Small intestine (tissue), 7 donors: ENCODE results near the gene SRMS. TPM values are rescaled to one million over a fixed set of nuclear protein-coding genes. Genes with fewer than 3 reads are reported as not detected.
"Not testable (repeated sequence)": the region's sequence is repeated elsewhere in the genome, so short reads cannot be mapped to it uniquely, and the experiment has no call there.

Experiments
- DNase-seq, 2 donors: peaks; one replicate each; pipeline versions ENCODE4 v3.0.0 to v3.0.0-alpha.2; 2013
- FAIRE-seq: peaks from 2 replicates; lab custom pipeline; 2012; peaks lifted over from hg19 to GRCh38; lab: Jason Lieb, UNC
- H3K27ac ChIP-seq, 3 donors: one replicate each; pipeline ENCODE4 v1.5.1; 2013; ENCODE audit warnings: low read length in 2 of 3, mild to moderate bottlenecking in 2 of 3, control low read depth in 1 of 3, inconsistent platforms in 1 of 3, low read depth in 1 of 3, moderate library complexity in 1 of 3
- H3K27me3 ChIP-seq, 3 donors: one replicate each; pipeline ENCODE4 v1.6.1; 2013; ENCODE audit warnings: low read length in 3 of 3, inconsistent platforms in 1 of 3; ENCODE audit not compliant: control insufficient read depth in 3 of 3, insufficient read depth in 3 of 3
- H3K36me3 ChIP-seq, 3 donors: one replicate each; pipeline ENCODE4 v1.6.1; 2013; ENCODE audit warnings: low read length in 3 of 3, inconsistent platforms in 1 of 3, low read depth in 1 of 3, mild to moderate bottlenecking in 1 of 3, moderate library complexity in 1 of 3; ENCODE audit not compliant: control insufficient read depth in 3 of 3, insufficient read depth in 2 of 3
- H3K4me1 ChIP-seq, 3 donors: one replicate each; pipeline ENCODE4 v1.6.1; 2013; ENCODE audit warnings: low read length in 2 of 3, inconsistent platforms in 1 of 3, low read depth in 1 of 3, mild to moderate bottlenecking in 1 of 3, moderate library complexity in 1 of 3; ENCODE audit not compliant: control insufficient read depth in 3 of 3, insufficient read depth in 2 of 3
- H3K4me3 ChIP-seq, 3 donors: one replicate each; pipeline ENCODE4 v1.5.1; 2013; ENCODE audit warnings: low read length in 3 of 3, control low read depth in 1 of 3, inconsistent platforms in 1 of 3, low read depth in 1 of 3, mild to moderate bottlenecking in 1 of 3, moderate library complexity in 1 of 3
- H3K9me3 ChIP-seq, 2 donors: one replicate each; pipeline ENCODE4 v1.6.1; 2013; ENCODE audit warnings: low read depth in 1 of 2, low read length in 1 of 2; ENCODE audit not compliant: control insufficient read depth in 2 of 2, insufficient read depth in 1 of 2
- WGBS, 3 donors: extraction: QIAGEN DNeasy Blood & Tissue Kit; methylation state at CpG; one replicate each; pipeline ENCODE4 v1.1.7; 2013; 5-methylcytosine and 5-hydroxymethylcytosine counted together
- polyA plus RNA-seq, 4 donors: library from polyadenylated mRNA; stranded (reverse) in 3 of 4; unstranded in 1 of 4; fragments of 200-250 nt in 3 of 4; fragments of 120-200 nt in 1 of 4; gene quantifications; one replicate each; pipeline versions ENCODE4 v1.2.1 to v1.2.3, GENCODE V29; 2013
- donor health status: healthy with polysubstance abuse.
- donor health status: control.
- donor health status: control.
- donor health status: Bipolar disorder and iron deficiency.
- donor health status: healthy.

SRMS gene
- polyA plus RNA-seq, 4 donors: 0.18 TPM; not detected in 3

GRCh38 chr20:63574156-63574828 lies 26.7 kb upstream of the SRMS start, which contains the start of gene HELZ2:
Gene HELZ2 (minus strand): TSS chr20:63574239. CDS start chr20:63572385, 1,854 bp downstream.
- Histone ChIP-seq H3K27me3 (peaks cover 0 to 9% (median 0%) of the 10 kb centered on the region in 3 donors), H3K36me3 (peaks cover 2 to 14% (median 4%) of the 10 kb centered on the region in 3 donors), H3K9me3 (no peaks in the 10 kb centered on the region), H3K4me1 (peaks cover 0 to 12% (median 3%) of the 10 kb centered on the region in 3 donors), H3K27ac (peak within 1 kb of the TSS; percentile 43 to 80 (median 57)), H3K4me3 (peak within 1 kb of the TSS; percentile 68 to 93 (median 90))
- FAIRE-seq (no peak), DNase-seq (peak; percentile 82 to 88)
- 4 to 6% (median 4%) methylated on average over 33 to 40 of the region's 40 CpGs for WGBS, 3 donors

GRCh38 chr20:63573647-63574131 lies 26.1 kb upstream of the SRMS start:
- H3K27ac ChIP-seq: peak overlapping the region; percentile 43 to 80 (median 57)
- DNase-seq (peak in 1 of 2 donors; percentile 51), FAIRE-seq (no peak)

GRCh38 chr20:63572788-63573646 lies 25.5 kb upstream of the SRMS start:
- H3K4me1 ChIP-seq: peaks cover 0 to 12% (median 3%) of the 10 kb centered on the region in 3 donors
- peak overlapping the region; percentile 3 to 90 (median 68) for H3K4me3 ChIP-seq
- peak overlapping the region in 2 of 3 donors; percentile 43 to 80 for H3K27ac ChIP-seq
- no peaks in the 10 kb centered on the region for H3K9me3 ChIP-seq
- WGBS, 3 donors: 81 to 86% (median 86%) methylated on average over 26 to 34 of the region's 34 CpGs
- FAIRE-seq (no peak), DNase-seq (peak in 1 of 2 donors; percentile 33)
- peaks cover 2 to 16% (median 4%) of the 10 kb centered on the region in 3 donors for H3K36me3 ChIP-seq
- H3K27me3 ChIP-seq: peaks cover 0 to 6% (median 0%) of the 10 kb centered on the region in 3 donors

More at GRCh38 chr20:63573647-63574131, 26.1 kb upstream of the SRMS start:
- H3K4me3 ChIP-seq: peak overlapping the region; percentile 68 to 93 (median 90)
- peaks cover 0 to 6% (median 0%) of the 10 kb centered on the region in 3 donors for H3K27me3 ChIP-seq
- peaks cover 2 to 14% (median 4%) of the 10 kb centered on the region in 3 donors for H3K36me3 ChIP-seq
- H3K9me3 ChIP-seq: no peaks in the 10 kb centered on the region
- H3K4me1 ChIP-seq: peaks cover 0 to 12% (median 3%) of the 10 kb centered on the region in 3 donors
- WGBS, 3 donors: 0 to 2% (median 1%) methylated on average over 15 to 24 of the region's 24 CpGs

GRCh38 chr20:63572071-63572787 lies 24.7 kb upstream of the SRMS start:
- Histone ChIP-seq H3K4me1 (peaks cover 0 to 12% (median 3%) of the 10 kb centered on the region in 3 donors), H3K9me3 (no peaks in the 10 kb centered on the region), H3K36me3 (peaks cover 2 to 19% (median 4%) of the 10 kb centered on the region in 3 donors), H3K27ac (no peak overlapping the region), H3K4me3 (no peak overlapping the region), H3K27me3 (peaks cover 0 to 6% (median 0%) of the 10 kb centered on the region in 3 donors)
- DNase-seq (no peak), FAIRE-seq (no peak)
- WGBS, 3 donors: 89 to 94% (median 92%) methylated on average over 40 to 48 of the region's 48 CpGs

- H3K27me3 ChIP-seq: not testable (repeated sequence)
- WGBS, 3 donors: 54 to 76% (median 70%) methylated on average over 4 to 8 of the region's 11 CpGs
Measured at GRCh38 chr20:63571087-63571478, 23.5 kb upstream of the SRMS start.

GRCh38 chr20:63570281-63571086 lies 22.9 kb upstream of the SRMS start:
- H3K27me3 ChIP-seq: peaks cover 0 to 6% (median 0%) of the 10 kb centered on the region in 3 donors
- H3K4me3 ChIP-seq: no peak overlapping the region

More at GRCh38 chr20:63571087-63571478, 23.5 kb upstream of the SRMS start:
- H3K27ac ChIP-seq, H3K4me3 ChIP-seq, DNase-seq, H3K9me3 ChIP-seq, FAIRE-seq: not testable (repeated sequence)
- peaks cover 2 to 26% (median 4%) of the 10 kb centered on the region in 3 donors for H3K36me3 ChIP-seq
- peaks cover 0 to 12% (median 3%) of the 10 kb centered on the region in 3 donors for H3K4me1 ChIP-seq

More at GRCh38 chr20:63570281-63571086, 22.9 kb upstream of the SRMS start:
- no peaks in the 10 kb centered on the region for H3K9me3 ChIP-seq
- H3K27ac ChIP-seq: no peak overlapping the region
- DNase-seq: no peak
- no peak for FAIRE-seq
- 89 to 91% (median 90%) methylated on average over 28 of the region's 28 CpGs for WGBS, 3 donors
- peaks cover 2 to 32% (median 4%) of the 10 kb centered on the region in 3 donors for H3K36me3 ChIP-seq
- H3K4me1 ChIP-seq: peaks cover 0 to 12% (median 3%) of the 10 kb centered on the region in 3 donors
